Stimulated activated CD8-positive, alpha-beta memory T cell treated with anti-CD3 and anti-CD28 coated beads, Interleukin-15, amount 100 ng/mL, for 48 hours (primary cell): ENCODE results near the gene TMTC1.

Experiments
- DNase-seq, 2 donors: peaks; one replicate each; pipeline ENCODE4 v3.0.0-alpha.2; 2020; ENCODE audit warnings: low read depth in 2 of 2

TMTC1 gene

DNA sequence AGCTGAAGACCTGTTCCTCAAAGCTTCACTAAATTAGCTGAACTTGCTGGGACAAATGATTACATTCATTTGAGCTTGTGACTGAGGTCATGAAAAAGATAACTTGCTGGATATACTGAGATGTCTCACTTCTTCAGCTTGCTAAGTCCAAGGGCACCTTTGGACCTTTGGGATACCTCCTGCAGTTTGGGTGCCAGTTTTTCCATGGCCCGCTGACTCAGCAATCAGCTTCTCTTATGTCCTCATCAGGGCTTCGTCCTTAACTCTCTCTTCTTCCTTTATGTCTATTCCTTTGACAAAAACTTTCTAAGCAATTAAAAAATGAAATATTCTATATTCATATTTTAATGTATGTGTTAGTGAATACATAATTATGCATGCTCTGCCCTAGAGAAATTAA lies 331.9 kb downstream of the TMTC1 start:
- no peak for DNase-seq
